HepG2 (cell line): Measurements from ENCODE around the gene ADCY9. TPM values are rescaled to one million over a fixed set of nuclear protein-coding genes. Genes with fewer than 3 reads are reported as not detected.

Source experiments
- ATAC-seq: fragments of 200-7000 bp; cut with Tn5 transposase; 3 replicates; pipeline ENCODE4 v1.9.1; 2020; ENCODE audit warnings: mild to moderate bottlenecking, moderate library complexity
- BruUV-seq: library from RNA; stranded (reverse); fragments of 400-500 nt; replicated peaks from 2 replicates; lab custom pipeline; 2021; lab: Mats Ljungman, UMichigan
- CTCF ChIA-PET: fragments of 300-600 bp; formaldehyde crosslinking; extraction: SDS; loops from one replicate; lab custom pipeline; 2021; ENCODE audit warnings: low total read pairs, inconsistent platforms, low intra/inter-chr PET ratio; lab: Yijun Ruan, JAX
- POLR2A ChIA-PET: fragments of 350-600 bp; sonication (Branson Sonifier 250); formaldehyde crosslinking; loops from one replicate; lab custom pipeline; 2020; ENCODE audit warnings: antibody characterized with exemption, inconsistent platforms; lab: Yijun Ruan, JAX
- DNase-seq: peaks from one replicate; pipeline ENCODE4 v3.0.0-alpha.2; 2015; ENCODE audit warnings: low spot score
- FAIRE-seq: peaks from 3 replicates; lab custom pipeline; 2011; peaks lifted over from hg19 to GRCh38; lab: Jason Lieb, UNC
- H2AFZ ChIP-seq: one replicate; pipeline ENCODE4 v1.6.1; 2011; ENCODE audit warnings: low read length, inconsistent platforms
- H3K27ac ChIP-seq: fragments of 300-600 bp; 3 replicates; pipeline ENCODE4 v1.8.0; 2011; ENCODE audit warnings: mixed run types, mild to moderate bottlenecking, mixed read lengths, low read length, inconsistent platforms; ENCODE audit not compliant: insufficient read depth; ENCODE audit errors: extremely low read length
- H3K27me3 ChIP-seq, 2 experiments: fragments of 200-600 bp in 1 of 2; 2 replicates in 1 of 2; 3 replicates in 1 of 2; pipeline versions ENCODE4 v1.6.0 to v1.8.0; 2011; ENCODE audit warnings: low read length in 2 of 2, mild to moderate bottlenecking in 2 of 2, moderate library complexity in 2 of 2, inconsistent platforms in 1 of 2; ENCODE audit not compliant: insufficient read depth in 2 of 2, control insufficient read depth in 1 of 2
- H3K36me3 ChIP-seq, 2 experiments: fragments of 200-600 bp in 1 of 2; replicated peaks in 1 of 2; 2 replicates in 1 of 2; 3 replicates in 1 of 2; pipeline versions ENCODE4 v1.5.1 to v1.8.0; 2011; ENCODE audit warnings: low read length in 2 of 2, inconsistent platforms in 1 of 2; ENCODE audit not compliant: insufficient read depth in 2 of 2, control insufficient read depth in 1 of 2
- H3K4me1 ChIP-seq: 2 replicates; pipeline ENCODE4 v1.5.1; 2012; ENCODE audit warnings: low read length, inconsistent platforms; ENCODE audit not compliant: insufficient read depth
- H3K4me2 ChIP-seq: 2 replicates; pipeline ENCODE4 v1.6.0; 2011; ENCODE audit warnings: low read depth, low read length, inconsistent platforms
- H3K4me3 ChIP-seq, 3 experiments: fragments of 200-600 bp in 1 of 3; sonication (generic), shearing (Covaris generic) in 1 of 3; replicated peaks in 1 of 3; 2 replicates each; pipeline ENCODE4 v1.5.1; 2011 to 2016; ENCODE audit warnings: low read length in 3 of 3, inconsistent platforms in 2 of 3, low read depth in 2 of 3, mild to moderate bottlenecking in 2 of 3, control low read depth in 1 of 3, mixed read lengths in 1 of 3; ENCODE audit not compliant: insufficient read depth in 1 of 3
- H3K79me2 ChIP-seq: one replicate; pipeline ENCODE4 v1.6.1; 2011; ENCODE audit warnings: low read length, inconsistent platforms; ENCODE audit not compliant: insufficient read depth
- H3K9ac ChIP-seq: 2 replicates; pipeline ENCODE4 v1.6.0; 2011; ENCODE audit warnings: mild to moderate bottlenecking, low read depth, low read length, inconsistent platforms; ENCODE audit not compliant: insufficient read depth
- H3K9me3 ChIP-seq: 2 replicates; pipeline ENCODE4 v1.5.1; 2012; ENCODE audit warnings: mild to moderate bottlenecking, low read length
- H4K20me1 ChIP-seq: 2 replicates; pipeline ENCODE4 v1.6.0; 2011; ENCODE audit warnings: inconsistent platforms, mild to moderate bottlenecking, low read length, moderate library complexity; ENCODE audit not compliant: insufficient read depth
- BCLAF1 ChIP-seq: fragments of 450-650 bp; IDR thresholded peaks from 2 replicates; pipeline ENCODE4 v1.6.1; 2017; ENCODE audit warnings: mild to moderate bottlenecking
- UBTF ChIP-seq: sonication (generic); formaldehyde crosslinking; IDR thresholded peaks from 2 replicates; pipeline ENCODE4 v1.4.0; 2020; ENCODE audit warnings: mild to moderate bottlenecking, missing genetic modification reagents
- ZBTB14 ChIP-seq: sonication (generic); formaldehyde crosslinking; IDR thresholded peaks from 2 replicates; pipeline ENCODE4 v1.4.0; 2020; ENCODE audit warnings: missing genetic modification reagents
- ZKSCAN1 ChIP-seq: fragments of 150-350 bp; IDR thresholded peaks from 2 replicates; pipeline ENCODE4 v1.6.1; 2014; ENCODE audit warnings: low read length
- ZNF121 ChIP-seq: sonication (generic); formaldehyde crosslinking; IDR thresholded peaks from 2 replicates; pipeline ENCODE4 v1.5.0; 2020; ENCODE audit warnings: mild to moderate bottlenecking, missing genetic modification reagents
- ZNF337 ChIP-seq: sonication (generic); formaldehyde crosslinking; IDR thresholded peaks from 2 replicates; pipeline ENCODE4 v1.5.1; 2020; ENCODE audit warnings: missing genetic modification reagents, low read depth, mild to moderate bottlenecking, borderline replicate concordance
- WGBS: methylation state at CpG from one replicate; pipeline ENCODE4 v1.1.6; 2017; ENCODE audit warnings: low lambda C conversion rate; 5-methylcytosine and 5-hydroxymethylcytosine counted together
- in situ Hi-C: cut with HindIII; loops from 2 replicates; pipeline ENCODE4 v1.10.0; 2017; ENCODE audit warnings: low pct_unique_long_range_greater_than_20kb; ENCODE audit not compliant: extremely low pct_ligation_motif_present
- intact Hi-C: fragments of 100-400 bp; cut with micrococcal nuclease; formaldehyde crosslinking; loops from one replicate; pipeline ENCODE4 v1.10.0; 2022; ENCODE audit not compliant: unreplicated experiment
- polyA plus RNA-seq, 8 experiments: library from polyadenylated mRNA; depleted of rRNA in 3 of 8; stranded (reverse) in 7 of 8; unstranded in 1 of 8; fragments of >200 nt; fragmentation: Illumina TruSeq in 4 of 8; extraction: Trizol in 4 of 8; gene quantifications; 2 replicates each; pipeline versions ENCODE4 v1.2.1 to v1.2.3, GENCODE V29; 2011 to 2016; ENCODE audit warnings: low read depth in 4 of 8, missing spikeins in 1 of 8, mixed read lengths in 1 of 8; ENCODE audit not compliant: insufficient read depth in 1 of 8
- total RNA-seq, 5 experiments: library from RNA; depleted of rRNA; stranded (reverse); fragments of >200 nt; fragmentation: Illumina TruSeq; extraction: Trizol; gene quantifications; 2 replicates each; pipeline ENCODE4 v1.2.3, GENCODE V29; 2016; ENCODE audit warnings: low read depth in 1 of 5
- TF ChIP-seq, protein P1 (sequence below): sonication (generic); formaldehyde crosslinking; IDR thresholded peaks from 2 replicates; pipeline ENCODE4 v1.4.0; 2020; ENCODE audit warnings: missing genetic modification reagents, borderline replicate concordance

ADCY9 gene
- total and polyA plus RNA-seq, 2 of the 13 experiments (the other 11 are each of a cell fraction or from before 2014, with no cell fraction given): 11.2 to 13.9 TPM

DNA sequence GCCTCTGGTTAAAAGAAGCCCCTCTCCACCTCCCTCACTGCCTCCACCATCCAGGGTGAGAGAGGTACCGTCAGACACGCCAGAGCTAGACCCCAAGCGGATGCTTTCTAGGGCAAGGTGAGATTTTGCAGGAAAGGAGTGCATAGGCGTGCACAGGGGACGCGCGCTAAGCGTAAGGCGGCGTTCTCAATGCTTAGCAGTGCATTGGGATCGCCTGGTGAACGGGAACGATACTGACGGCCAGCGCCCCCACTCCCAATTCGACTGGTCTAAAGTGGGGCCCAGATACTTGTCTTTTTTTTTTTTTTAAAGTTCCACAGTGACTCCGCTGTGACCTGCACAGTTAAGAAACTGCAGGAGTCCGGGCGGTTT is 177.8 kb downstream of the ADCY9 start:
- in situ Hi-C loops: no loop called here
- Histone ChIP-seq H3K27me3 (peaks cover 2 to 4% of the 10 kb centered on the region in 2 experiments; a peak in 2 of 5 replicates), H3K4me3 (peak overlapping the region; percentile 51 to 79 (median 57)), H3K79me2 (no peaks in the 10 kb centered on the region), H3K4me1 (peaks cover 10% of the 10 kb centered on the region), H3K9me3 (no peaks in the 10 kb centered on the region), H3K9ac (no peak overlapping the region), H3K36me3 (no peaks in the 10 kb centered on the region), H4K20me1 (no peaks in the 10 kb centered on the region), H3K27ac (no peak overlapping the region), H2AFZ (no peak overlapping the region), H3K4me2 (peak overlapping the region; percentile 79)
- BruUV-seq: no TSS peak
- ChIA-PET POLR2A (no interaction called here), CTCF (interaction anchor here (1.5 kb wide), 1 partner anchor 315 kb away, joined by 6 read pairs; no protein-coding TSS in a partner anchor)
- no peak for DNase-seq
- no peak for FAIRE-seq
- peak; percentile 57 for ATAC-seq
- intact Hi-C loops: no loop called here
- WGBS: 46% methylated on average over 19 of the region's 19 CpGs
- TF ChIP-seq ZNF121 (CRISPR knock-in tag) (no peak), ZKSCAN1 (no peak), ZNF337 (CRISPR knock-in tag) (no peak), UBTF (no peak), ZBTB14 (no peak), BCLAF1 (no peak)
- TF ChIP-seq, protein P1, sequence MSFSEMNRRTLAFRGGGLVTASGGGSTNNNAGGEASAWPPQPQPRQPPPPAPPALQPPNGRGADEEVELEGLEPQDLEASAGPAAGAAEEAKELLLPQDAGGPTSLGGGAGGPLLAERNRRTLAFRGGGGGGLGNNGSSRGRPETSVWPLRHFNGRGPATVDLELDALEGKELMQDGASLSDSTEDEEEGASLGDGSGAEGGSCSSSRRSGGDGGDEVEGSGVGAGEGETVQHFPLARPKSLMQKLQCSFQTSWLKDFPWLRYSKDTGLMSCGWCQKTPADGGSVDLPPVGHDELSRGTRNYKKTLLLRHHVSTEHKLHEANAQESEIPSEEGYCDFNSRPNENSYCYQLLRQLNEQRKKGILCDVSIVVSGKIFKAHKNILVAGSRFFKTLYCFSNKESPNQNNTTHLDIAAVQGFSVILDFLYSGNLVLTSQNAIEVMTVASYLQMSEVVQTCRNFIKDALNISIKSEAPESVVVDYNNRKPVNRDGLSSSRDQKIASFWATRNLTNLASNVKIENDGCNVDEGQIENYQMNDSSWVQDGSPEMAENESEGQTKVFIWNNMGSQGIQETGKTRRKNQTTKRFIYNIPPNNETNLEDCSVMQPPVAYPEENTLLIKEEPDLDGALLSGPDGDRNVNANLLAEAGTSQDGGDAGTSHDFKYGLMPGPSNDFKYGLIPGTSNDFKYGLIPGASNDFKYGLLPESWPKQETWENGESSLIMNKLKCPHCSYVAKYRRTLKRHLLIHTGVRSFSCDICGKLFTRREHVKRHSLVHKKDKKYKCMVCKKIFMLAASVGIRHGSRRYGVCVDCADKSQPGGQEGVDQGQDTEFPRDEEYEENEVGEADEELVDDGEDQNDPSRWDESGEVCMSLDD: no peak
